GM12874 (cell line): ENCODE measurements around the gene RUNX2.

Experiments
- CTCF ChIP-seq: IDR thresholded peaks from 2 replicates; pipeline ENCODE4 v1.5.1; 2011; ENCODE audit warnings: low read depth, mild to moderate bottlenecking, control low read depth, low read length, moderate library complexity; ENCODE audit not compliant: insufficient read depth

The RUNX2 gene

GRCh38 chr6:45663251-45664221 is 335.4 kb downstream of the RUNX2 start:
- no peak for TF ChIP-seq CTCF

- no peak for TF ChIP-seq CTCF
These were observed 336.6 kb downstream of the RUNX2 start for GRCh38 chr6:45664707-45665106.

GRCh38 chr6:45665859-45666258 is 337.7 kb downstream of the RUNX2 start:
- no peak for TF ChIP-seq CTCF

DNA sequence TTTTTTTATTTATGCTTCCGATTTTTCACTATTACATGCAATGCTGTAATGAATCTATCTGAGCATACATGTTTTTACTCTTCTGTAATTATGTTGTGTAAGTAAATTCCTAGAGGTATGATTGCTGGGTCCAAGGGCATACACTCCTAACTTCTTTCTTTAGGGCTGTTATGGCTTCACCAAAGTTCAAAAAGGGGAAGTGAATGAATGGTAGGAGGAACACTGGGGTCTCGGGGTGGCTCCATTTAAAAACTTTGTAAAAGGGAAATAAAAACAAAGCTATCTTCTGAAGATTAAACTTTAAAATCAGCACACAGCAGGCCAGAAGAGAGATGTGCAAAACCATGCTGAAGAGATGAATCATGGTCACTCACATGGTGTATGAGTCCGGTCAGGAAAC is 338.7 kb downstream of the RUNX2 start:
- no peak for TF ChIP-seq CTCF

DNA sequence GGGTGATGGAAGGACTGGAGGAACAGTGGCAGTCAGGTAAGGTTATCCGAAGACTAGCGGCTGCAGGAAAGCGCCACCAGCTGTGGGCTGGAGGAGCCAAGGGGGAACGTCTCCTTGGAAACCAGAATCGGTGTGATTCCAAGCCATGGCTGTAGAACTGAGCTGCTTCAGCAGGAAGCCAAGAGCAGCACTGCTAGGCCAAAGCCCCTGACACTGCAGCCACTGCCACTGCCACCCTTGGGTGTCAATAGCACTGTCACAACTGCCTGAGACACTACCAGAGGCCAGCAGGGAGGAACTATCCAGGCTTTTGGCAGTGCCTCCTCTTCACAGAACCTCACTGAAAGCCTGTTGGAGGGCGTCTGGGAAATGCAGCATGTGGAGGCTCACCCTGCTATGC is 339.2 kb downstream of the RUNX2 start:
- no peak for TF ChIP-seq CTCF

GRCh38 chr6:45667766-45668165 is 339.6 kb downstream of the RUNX2 start:
- TF ChIP-seq CTCF = no peak

- no peak for TF ChIP-seq CTCF
These were observed 340.6 kb downstream of the RUNX2 start for GRCh38 chr6:45668705-45669104.
